GM18498 (cell line): ENCODE results near the gene SLC25A41.
A peak's percentile ranks its signal among the peaks of the same experiment; 100 is the strongest.

ENCODE experiments used
- ATAC-seq: cut with Tn5 transposase; IDR thresholded peaks from one replicate; pipeline ENCODE4 v1.9.1; 2021; ENCODE audit warnings: mild to moderate bottlenecking, moderate library complexity; ENCODE audit not compliant: unreplicated experiment

Gene SLC25A41

DNA sequence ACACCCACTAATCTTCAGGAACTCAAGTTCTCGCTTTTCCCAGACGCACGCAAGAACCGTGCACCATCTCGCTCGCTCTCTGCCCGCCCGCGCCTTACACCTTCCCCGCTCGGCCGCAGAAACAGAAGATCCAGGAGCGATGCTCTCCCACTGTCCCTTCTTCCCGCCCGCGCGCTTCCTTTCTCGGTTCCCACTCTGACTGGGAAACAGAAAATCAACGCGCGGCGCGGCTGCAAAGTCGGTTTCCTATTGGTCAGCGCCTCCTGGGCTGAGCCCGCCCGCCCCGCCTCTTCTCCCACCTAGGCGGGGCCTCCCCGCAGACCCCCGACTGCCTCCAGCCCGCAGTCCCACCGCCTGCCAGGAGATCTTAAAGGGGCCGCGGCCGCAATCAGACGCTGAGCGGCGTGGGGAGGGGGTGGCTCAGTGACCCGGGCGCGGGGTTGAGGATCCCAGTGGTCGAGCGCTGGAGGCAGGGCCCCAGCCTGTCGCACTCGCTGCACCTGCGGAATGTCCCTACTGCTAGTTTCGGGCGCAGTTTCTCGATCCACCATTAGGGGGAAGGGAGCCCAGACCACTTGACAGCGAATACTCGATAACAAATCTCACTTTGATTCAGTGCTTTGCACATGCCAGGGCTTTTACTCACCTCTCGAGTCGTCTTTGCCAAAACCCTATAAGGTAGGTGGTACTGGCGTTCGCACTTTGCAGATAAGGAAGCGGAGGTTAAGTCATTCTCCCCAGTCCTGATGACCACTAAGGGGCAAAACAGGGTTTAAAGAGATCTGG, 26.7 kb upstream of the SLC25A41 start:
- peak; percentile 76 for ATAC-seq

DNA sequence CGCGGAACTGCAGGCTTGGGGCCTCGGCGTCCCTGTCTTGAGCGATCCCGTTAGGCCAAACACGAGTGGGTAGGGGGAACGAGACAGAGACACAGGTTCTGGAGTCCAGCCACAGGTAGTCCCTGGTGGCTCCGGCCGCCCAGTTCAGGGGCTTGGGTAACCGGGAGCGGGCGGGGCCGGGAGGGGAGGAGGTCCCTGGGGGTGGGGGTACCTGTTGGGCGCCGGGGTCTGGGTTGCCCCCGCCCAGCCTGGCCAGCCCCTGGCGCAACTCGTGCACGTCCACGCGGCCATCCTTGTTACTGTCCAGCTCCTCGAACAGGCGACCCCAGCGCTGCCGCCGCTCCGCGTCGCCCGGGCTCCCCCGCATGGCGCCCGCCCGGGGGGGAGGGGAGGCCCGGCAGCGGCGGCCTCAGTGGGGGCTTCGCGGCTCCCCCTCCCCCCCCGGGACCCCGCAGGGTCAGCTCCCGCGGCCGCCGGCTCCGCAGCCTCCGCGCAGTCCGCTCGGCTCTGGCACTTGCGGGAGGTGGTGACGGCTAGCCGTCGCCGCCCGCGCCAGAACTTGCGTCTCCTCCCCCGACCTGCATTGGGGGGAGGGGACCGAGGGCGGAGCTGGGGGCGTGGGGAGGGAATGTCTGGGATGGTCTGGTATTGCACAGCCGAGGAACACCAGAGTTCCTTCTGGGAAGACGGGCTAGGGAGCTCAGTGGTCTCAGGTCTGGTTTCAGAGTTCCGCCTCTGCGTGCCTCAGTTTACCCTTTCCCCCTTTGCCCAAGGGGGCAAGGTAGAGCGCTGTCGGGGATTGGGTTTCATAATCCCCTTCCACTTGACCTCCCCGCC, 25.9 kb upstream of the SLC25A41 start, which contains the start of gene SLC25A23:
TSS of gene SLC25A23 (minus strand) at position 531 of the 837 bp plus-strand sequence. CDS start at position 367, 164 bp downstream.
- ATAC-seq = peak; percentile 47

DNA sequence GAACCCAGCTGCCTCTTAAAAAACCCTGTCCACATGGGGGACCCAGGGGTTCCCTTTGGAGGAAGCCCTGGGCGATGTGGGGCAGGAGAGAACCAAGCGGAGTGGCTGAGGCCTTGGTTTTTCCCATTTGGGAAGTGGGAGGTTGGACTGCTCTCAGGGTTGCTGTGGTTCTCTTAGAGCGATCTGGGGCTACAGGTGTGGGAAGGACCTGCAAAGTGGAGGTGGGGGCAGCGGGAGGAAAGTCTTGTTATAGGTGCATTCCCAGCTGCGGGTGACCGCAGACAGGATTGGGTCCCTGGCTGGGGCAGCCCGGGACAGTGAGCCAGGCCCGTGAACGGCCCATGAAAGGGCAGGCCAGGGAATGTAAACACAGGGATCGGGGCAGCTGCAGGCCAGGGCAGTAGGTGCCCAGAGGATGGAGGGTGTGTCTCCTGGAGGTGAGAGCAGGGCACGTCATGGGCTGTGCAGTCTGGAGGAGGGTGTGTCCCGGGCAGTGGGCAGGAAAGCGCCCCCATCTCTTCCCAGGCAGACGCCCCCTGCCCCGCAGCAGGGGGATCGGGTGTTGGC, 25.2 kb upstream of the SLC25A41 start:
- ATAC-seq = no peak

DNA sequence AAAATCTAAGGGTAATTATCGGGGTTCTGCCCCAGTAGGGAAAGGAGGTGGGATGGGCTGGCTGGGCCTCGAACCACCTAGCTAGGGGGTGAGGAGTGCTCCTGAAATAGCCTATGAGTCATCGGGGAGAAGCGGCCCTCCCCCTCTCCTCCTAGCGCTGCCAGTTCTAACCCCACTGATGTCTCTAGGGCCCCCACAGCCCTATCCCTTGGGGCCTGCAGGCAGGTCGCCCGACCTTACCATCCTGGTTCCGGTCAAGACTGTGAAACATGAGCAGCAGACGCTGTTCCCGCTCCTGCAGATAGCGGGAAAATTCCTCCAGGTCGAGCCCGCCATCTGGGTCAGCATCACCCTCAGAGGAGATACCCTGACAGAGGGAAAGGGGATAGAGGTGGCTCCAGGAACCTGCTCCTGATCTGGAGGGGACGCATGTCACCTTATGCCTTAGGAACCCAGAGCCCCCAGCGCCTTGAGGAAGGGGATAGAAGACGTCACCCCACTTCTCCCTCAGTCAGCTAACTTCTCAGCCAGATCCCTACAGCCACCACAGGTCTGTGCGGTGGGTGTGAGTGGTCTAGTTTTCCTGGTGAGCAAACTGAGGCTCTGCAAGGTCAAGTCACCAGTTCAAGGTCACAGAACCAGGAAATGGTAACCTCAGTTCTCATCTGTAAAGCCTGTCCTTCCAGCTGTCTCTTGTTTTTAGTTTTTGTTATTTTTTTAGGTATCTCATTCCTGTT, 24.6 kb upstream of the SLC25A41 start:
- ATAC-seq = no peak

DNA sequence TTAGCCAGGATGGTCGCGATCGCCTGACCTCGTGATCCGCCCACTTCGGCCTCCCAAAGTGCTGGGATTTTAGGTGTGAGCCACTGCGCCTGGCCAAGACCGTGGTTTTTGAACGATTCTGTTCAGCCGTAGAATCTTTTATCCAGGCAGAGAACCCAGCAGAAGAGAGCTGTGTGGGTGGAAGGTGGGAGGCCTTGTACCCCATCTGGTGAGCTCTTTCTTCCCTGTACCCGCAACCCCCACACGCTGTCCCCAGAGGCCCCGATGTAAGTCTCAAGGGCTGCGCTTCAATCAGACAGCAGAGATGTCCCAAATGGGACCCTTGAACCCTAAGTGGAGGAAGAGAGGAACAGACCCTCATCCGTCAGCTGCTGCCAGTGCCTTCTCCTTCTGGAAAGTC, 22.4 kb upstream of the SLC25A41 start:
- ATAC-seq = no peak

DNA sequence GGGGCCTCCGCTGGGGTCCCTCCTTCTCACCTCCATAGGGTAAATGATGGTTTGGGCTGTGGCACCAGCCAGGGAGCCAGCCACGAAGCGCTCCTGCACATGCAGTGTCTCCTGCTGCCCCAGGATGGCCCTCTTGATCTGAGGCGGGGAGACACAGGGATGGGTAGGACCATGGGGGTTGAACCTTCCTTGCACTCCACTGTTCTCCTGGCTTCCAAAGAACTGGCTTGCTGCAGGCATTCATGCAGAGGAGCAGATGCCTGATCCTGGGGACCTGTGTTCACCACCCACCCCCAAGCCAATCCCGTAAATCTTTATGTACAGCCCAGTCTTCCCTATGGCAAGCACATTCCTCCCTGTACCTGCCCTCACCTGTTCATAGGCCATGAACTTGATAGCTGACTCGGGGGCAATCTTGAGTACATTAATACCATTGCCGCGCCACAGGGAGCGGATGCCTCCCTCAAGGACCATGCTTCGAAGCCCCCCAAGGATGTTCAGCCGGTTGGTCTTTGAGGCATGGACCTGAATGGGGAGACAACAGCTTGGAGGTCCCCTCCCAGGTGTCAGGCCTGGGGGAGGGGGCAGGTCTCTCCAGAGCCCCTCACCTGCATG, 20.5 kb upstream of the SLC25A41 start:
- ATAC-seq = no peak

DNA sequence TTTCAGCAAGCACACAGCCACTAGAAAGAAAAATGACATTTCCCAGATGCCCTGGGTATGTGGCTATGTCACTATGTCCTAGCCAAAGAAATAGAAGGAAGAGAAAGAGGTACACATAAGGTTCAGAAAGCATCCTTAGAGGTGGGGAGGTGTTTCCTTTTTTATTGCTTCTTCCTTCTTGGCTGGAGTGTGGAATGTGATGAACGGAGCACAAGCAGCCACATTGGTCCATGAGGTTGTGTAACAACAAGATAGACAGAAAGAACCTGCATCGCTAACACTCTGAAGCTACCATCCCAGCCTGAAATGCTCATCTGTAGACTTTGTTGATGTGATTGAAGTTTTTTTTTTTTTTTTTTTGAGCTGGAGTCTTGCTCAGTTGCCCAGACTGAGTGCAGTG, 19.3 kb upstream of the SLC25A41 start:
- no peak for ATAC-seq

DNA sequence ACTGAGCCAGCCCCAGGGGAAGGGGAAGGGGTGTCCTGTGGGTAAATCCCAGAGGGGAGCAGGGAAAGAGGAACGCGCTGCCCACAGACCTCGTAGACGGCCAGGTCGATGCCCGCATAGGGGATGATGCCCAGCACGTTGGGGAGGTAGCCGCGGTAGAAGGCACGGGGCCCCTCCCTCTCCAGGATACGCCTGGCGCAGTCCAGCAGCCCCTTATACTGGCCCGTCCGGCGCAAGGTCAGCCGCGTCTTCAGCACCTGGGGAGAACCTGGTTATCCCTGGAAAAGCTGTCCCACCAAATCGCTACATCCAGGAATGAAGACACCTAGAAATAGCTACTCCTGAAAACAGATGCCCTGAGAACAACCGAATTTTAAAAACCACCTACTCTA, 18.7 kb upstream of the SLC25A41 start:
- ATAC-seq = no peak

DNA sequence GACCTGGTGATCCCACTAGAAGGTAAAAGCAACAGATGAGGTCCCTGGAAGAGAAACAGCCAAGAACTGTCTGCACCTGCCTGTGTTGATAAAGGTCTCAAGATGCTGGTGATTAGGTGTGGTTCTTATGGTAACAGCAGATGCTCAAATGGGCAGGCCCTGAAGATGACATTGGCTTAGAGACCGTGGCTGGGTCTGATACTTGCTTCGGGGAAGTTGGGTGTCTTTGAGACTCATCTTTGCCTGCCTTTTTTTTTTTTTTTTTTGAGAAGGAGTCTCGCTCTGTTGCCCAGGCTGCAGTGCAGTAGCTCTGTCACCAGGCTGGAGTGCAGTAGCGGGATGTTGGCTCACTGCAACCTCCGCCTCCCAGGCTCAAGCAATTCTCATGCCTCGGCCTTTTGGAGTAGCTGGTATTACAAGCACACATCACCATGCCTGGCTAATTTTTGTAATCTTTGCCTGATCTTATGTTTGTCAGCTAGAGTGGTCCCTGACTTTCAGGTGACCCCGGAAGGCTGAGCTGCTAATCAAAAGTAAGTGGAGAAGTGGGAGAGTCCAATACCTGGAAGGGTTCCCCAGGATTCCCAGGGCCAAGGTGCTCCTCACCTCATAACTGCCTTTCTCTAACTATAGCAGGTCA, 18.1 kb upstream of the SLC25A41 start:
- ATAC-seq = no peak

DNA sequence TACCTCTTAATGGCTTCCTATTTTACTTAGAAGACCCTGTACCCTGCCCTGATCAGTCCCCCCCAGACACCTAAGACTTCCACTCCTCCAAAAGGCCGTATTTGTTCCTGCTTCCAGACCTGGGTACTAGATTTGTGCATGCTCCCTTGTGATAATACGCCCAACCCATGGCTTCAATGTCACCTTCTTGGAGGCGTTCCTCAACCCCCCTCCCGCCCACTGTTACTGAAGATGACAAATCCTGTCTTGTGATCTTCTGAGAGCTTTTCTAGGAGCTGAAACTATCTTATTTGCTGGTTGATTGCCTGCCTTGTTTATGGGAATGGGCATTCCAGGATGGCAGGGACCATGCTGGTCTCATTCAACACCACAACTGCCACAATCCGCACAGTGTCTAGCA, 16.6 kb upstream of the SLC25A41 start:
- ATAC-seq = no peak

DNA sequence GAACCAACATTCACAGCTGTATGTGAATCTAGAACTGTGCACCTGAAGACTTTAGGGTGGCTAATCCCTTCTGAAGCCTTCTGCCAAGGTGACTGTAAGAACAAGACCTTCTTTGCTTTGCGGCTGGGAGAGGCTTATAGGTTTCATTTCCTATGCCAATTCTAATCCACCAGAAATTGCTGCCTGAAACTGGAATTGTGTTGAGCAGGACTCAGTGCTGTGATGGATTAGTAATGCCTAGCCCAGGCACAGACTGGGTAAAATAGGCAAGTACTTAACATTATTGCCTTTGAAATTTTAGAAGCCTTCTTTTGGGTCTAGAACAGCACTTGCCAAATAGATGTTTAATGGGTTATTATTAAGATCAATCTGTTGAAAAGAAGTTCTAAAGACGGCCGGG, 14.5 kb upstream of the SLC25A41 start:
- ATAC-seq = no peak

DNA sequence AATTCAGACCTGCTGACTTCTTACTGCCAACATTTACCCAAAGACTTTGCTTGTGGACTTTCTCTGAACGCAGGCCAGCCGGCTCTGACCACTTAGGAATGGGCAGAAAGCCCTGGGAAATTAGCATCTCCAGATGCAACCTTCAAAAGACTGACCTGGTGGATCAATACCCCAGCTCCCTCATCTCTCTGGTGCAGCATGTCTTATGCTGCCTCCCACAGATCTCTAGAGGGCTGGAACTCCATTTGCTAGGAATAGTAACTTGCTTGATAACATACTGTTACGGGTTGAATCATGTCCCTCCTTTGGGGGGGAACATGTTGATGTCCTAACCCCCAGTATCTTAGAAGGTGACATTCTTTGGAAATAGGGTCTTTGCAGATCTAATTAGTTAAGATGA, 12.9 kb upstream of the SLC25A41 start:
- no peak for ATAC-seq

DNA sequence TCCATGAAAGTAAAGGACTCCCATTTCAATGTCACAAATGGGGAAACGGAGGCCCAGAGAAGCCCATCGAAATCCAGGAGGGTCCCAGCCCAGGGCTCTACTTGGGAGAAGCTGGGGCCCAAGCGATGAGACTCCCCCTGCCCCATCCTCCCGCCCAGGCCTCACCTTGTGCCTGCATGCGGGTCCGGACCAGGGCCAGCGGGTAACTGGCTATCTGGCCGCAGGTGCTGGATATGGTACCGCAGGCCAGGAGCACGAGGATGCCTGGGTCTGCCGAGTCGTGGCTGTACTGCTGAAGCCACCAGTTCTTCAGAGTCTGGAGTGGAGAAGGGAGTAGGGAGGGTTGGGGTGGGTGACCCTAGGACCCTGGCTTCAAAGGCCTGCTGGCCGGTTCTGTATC, 10.4 kb upstream of the SLC25A41 start:
- no peak for ATAC-seq

DNA sequence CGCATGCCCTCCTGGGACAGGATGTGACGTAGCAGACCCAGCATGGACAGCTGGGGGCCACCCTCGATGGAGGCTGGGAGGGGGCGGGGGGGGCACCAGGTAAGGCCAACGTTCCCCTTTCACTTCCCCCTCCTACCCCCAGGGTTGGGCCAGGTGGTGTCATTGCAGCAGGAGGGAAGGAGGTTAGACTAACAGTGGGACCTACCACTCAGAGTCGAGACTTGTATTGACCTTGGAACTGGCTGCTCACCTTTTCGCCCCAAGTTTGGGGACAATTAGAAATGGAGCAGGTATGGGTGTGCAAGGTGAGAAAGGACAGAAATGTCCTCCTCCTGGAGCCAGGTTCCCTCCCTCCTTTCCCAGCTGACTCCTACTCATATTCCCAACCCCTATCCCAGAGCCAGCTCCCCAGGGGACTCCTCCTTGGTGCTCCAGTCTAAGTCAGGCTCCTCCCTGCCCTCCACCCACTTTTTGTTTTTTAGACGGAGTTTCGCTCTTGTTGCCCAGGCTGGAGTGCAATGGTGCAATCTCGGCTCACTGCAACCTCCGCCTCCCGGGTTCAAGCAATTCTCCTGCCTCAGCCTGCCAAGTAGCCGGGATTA, 8.6 kb upstream of the SLC25A41 start:
- ATAC-seq = no peak

DNA sequence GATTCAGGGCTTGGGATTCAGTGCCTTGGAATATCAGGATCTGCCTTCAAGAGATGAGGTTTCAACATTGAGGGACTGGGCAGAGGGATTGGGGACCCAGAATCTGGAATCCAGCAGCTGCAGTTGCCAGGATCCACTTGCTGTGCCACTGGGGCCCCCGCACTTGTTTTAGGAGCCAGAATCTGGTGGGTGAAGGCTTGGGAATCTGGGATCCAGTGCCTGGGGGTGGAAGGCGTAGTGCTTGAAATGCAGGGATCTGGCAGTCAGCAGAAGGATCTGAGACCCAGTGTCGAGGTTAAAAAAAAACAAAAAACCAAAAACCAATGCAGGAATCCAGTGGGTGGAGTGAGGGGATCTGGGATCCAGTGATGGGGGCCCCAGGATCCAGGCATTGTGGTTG, 7.3 kb upstream of the SLC25A41 start:
- no peak for ATAC-seq

DNA sequence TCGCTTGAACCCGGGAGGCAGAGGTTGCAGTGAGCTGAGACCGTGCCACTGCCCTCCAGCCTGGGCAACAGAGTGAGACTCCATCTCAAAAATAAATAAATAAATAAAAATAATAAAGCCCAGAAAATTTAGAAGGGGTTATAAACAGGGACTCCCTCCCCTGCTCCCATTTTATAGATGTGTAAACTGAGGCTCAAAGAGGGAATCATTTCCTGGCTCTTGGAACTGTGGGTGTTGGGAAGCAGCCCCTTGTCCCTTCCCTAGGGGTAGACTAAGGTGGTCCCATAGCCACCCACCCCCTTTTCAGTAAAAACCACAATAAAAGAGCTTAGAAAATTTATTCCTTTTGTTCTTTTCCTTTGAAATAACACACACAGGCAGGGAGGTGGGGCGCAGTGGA, 6.2 kb upstream of the SLC25A41 start:
- no peak for ATAC-seq

DNA sequence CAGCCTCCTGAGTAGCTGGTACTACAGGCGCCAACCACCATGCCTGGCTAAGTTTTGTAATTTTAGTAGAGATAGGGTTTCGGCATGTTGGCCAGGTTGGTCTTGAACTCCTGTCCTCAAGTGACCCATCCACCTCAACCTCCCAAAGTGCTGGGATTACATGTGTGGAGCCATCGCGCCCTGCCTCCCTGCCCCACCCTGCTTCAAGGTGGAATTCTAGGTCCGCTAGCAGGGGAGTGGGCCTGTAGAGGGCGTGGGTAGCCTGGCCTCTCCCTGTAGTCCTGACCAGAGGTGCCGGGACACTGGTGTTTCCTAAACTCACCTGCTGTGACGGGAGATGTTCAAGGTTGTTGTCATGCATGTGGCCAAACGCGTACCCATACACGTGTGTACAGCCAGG, 398 bp downstream of the SLC25A41 start:
- no peak for ATAC-seq

DNA sequence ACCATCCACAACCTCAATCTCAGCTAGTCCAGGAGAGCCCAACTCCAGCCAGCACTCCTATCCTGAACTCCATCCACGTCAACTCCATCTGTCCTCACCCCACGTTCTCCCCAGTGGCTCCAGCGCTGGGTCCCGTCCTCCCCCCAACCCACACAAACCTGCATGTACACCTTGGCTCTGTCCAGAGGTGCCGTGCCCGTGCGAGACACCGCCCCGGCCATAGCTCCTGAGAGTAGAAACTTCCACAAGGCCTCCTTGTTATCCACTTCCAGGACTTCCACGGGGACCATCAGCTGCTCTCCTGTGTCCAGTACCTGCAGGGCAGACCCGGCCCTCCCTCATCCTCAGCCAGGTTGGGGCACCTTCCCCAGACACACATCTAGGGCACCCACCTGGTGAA, 1.7 kb downstream of the SLC25A41 start:
- no peak for ATAC-seq

DNA sequence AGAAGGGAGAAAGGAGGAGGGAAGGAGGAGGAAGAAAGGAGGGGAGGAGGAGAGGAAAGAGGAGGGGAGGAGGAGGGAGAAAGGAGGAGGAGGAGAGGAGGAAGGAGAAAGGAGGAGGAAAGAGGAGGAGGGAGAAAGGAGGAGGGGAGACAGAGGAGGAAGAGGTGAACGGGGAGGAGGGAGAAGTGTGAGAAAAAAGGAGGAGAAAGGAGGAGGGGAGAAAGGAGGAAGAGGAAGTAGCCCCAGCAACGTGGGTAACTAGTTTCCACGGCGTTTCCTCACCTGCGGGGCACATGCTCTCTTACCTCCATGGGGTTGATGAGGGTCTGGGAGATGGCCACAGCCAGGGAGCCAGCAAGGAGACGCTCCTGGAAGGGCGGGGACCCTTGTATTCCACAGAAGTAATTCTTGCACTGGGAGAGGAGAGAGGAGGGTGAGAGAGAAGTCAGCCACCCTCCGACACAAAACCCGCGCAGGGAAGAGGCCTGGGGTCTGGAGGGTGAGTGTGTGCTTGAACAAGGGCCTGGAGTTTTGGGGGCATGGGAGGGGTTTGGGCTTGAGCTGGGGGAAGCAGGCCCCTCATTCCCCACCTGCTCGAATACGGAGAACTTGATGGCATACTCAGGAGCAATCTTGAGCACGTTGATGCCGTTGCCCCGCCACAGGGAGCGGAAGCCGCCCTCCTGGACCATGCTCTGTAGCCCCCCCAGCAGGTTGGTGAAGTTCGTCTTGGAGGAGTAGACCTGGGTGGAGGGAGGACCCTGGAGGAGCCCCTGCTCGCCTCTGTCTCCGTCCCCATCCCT, 3.9 kb downstream of the SLC25A41 start:
- no peak for ATAC-seq
